A549 (cell line): ENCODE results near the gene KDM6B. TPM values are rescaled to one million over a fixed set of nuclear protein-coding genes. Genes with fewer than 3 reads are reported as not detected.

Source experiments
- ATAC-seq, 2 experiments: fragments of 200-7000 bp in 1 of 2; fragments of >200 bp in 1 of 2; cut with Nextera tagmentation in 1 of 2; cut with Tn5 transposase in 1 of 2; 3 replicates each; pipeline versions ENCODE4 v1.8.0 to v1.9.1; 2018 to 2020; ENCODE audit warnings: mild to moderate bottlenecking in 1 of 2, moderate library complexity in 1 of 2
- CTCF ChIA-PET: fragments of 300-600 bp; sonication (Branson Sonifier 250); formaldehyde crosslinking; extraction: SDS; loops from one replicate; lab custom pipeline; 2021; ENCODE audit warnings: antibody characterized with exemption, inconsistent platforms; lab: Yijun Ruan, JAX
- POLR2A ChIA-PET: fragments of 350-600 bp; formaldehyde crosslinking; extraction: SDS; loops from one replicate; lab custom pipeline; 2021; ENCODE audit warnings: antibody characterized with exemption, inconsistent platforms; lab: Yijun Ruan, JAX
- DNase-seq, 2 experiments: peaks; one replicate each; pipeline versions ENCODE4 v3.0.0 to v3.0.0-alpha.2; 2011 to 2016; ENCODE audit warnings: low read depth in 1 of 2, low spot score in 1 of 2
- FAIRE-seq: peaks from 2 replicates; lab custom pipeline; 2011; peaks lifted over from hg19 to GRCh38; lab: Jason Lieb, UNC
- H3K27ac ChIP-seq, 2 experiments: fragments of >200 bp; sonication (Bioruptor Twin); formaldehyde crosslinking; 3 replicates each; pipeline ENCODE4 v1.5.1; 2016 to 2017
- H3K4me1 ChIP-seq: fragments of >200 bp; sonication (Bioruptor Twin); formaldehyde crosslinking; 3 replicates; pipeline ENCODE4 v1.6.1; 2016
- H3K4me2 ChIP-seq: fragments of >200 bp; sonication (Bioruptor Twin); formaldehyde crosslinking; 3 replicates; pipeline ENCODE4 v1.6.1; 2016
- H3K4me3 ChIP-seq: fragments of >200 bp; sonication (Bioruptor Twin); formaldehyde crosslinking; 3 replicates; pipeline ENCODE4 v1.5.1; 2016
- H3K9me3 ChIP-seq: fragments of >200 bp; sonication (Bioruptor Twin); formaldehyde crosslinking; 3 replicates; pipeline ENCODE4 v1.6.1; 2016
- CBX8 ChIP-seq: fragments of 200-600 bp; sonication (generic); IDR thresholded peaks from 2 replicates; pipeline ENCODE4 v1.6.1; 2016
- ESRRA ChIP-seq: fragments of 150-350 bp; IDR thresholded peaks from 2 replicates; pipeline ENCODE4 v1.6.1; 2014; ENCODE audit warnings: mild to moderate bottlenecking, low read length, borderline replicate concordance
- FOXS1 ChIP-seq: fragments of 250-450 bp; sonication (Bioruptor Pico); IDR thresholded peaks from 2 replicates; pipeline ENCODE4 v1.5.0; 2020; ENCODE audit warnings: mild to moderate bottlenecking, moderate library complexity
- HEYL ChIP-seq: fragments of 250-450 bp; sonication (Bioruptor Pico); IDR thresholded peaks from 2 replicates; pipeline ENCODE4 v1.8.0; 2021; ENCODE audit warnings: mild to moderate bottlenecking, moderate library complexity
- HOXB5 ChIP-seq: fragments of 250-450 bp; sonication (Bioruptor Pico); IDR thresholded peaks from 2 replicates; pipeline ENCODE4 v1.5.0; 2020; ENCODE audit warnings: mild to moderate bottlenecking, moderate library complexity
- NFE2L2 ChIP-seq: fragments of 150-350 bp; conservative IDR thresholded peaks from 2 replicates; pipeline ENCODE4 v1.6.1; 2014; ENCODE audit warnings: low read length
- NR3C1 ChIP-seq: fragments of >200 bp; sonication (Bioruptor Twin); formaldehyde crosslinking; IDR thresholded peaks from 3 replicates; pipeline ENCODE4 v1.6.1; 2017
- POLR2AphosphoS2 ChIP-seq: conservative IDR thresholded peaks from 2 replicates; pipeline ENCODE4 v1.6.1; 2012; ENCODE audit warnings: low read length, improper control_type of control experiment, inconsistent platforms
- RARB ChIP-seq: fragments of 250-450 bp; sonication (Bioruptor Pico); IDR thresholded peaks from 2 replicates; pipeline ENCODE4 v1.8.0; 2021; ENCODE audit warnings: mild to moderate bottlenecking, moderate library complexity
- RFX5 ChIP-seq: fragments of 450-650 bp; IDR thresholded peaks from 2 replicates; pipeline ENCODE4 v1.7.1; 2014; ENCODE audit warnings: antibody characterized with exemption, mild to moderate bottlenecking, moderate library complexity
- RNF2 ChIP-seq: fragments of 200-600 bp; sonication (generic); IDR thresholded peaks from 2 replicates; pipeline ENCODE4 v1.6.1; 2016; ENCODE audit warnings: low read depth, mild to moderate bottlenecking, antibody characterized with exemption, moderate library complexity, borderline replicate concordance
- SMC3 ChIP-seq: fragments of >200 bp; sonication (Bioruptor Twin); formaldehyde crosslinking; IDR thresholded peaks from 3 replicates; pipeline ENCODE4 v1.6.1; 2018; ENCODE audit warnings: inconsistent platforms
- TP53 ChIP-seq: fragments of 250-450 bp; sonication (Bioruptor Pico); IDR thresholded peaks from 2 replicates; pipeline ENCODE4 v1.5.0; 2021; ENCODE audit warnings: mild to moderate bottlenecking, moderate library complexity
- ZC3H11A ChIP-seq: fragments of 450-650 bp; IDR thresholded peaks from 2 replicates; pipeline ENCODE4 v1.6.1; 2014; ENCODE audit warnings: antibody characterized with exemption, mild to moderate bottlenecking
- ZSCAN20 ChIP-seq: fragments of 250-450 bp; sonication (Bioruptor Pico); IDR thresholded peaks from 2 replicates; pipeline ENCODE4 v1.8.0; 2022; ENCODE audit warnings: mild to moderate bottlenecking, moderate library complexity
- WGBS: methylation state at CpG from one replicate; pipeline ENCODE4 v1.1.6; 2017; ENCODE audit errors: missing lambda C conversion rate; 5-methylcytosine and 5-hydroxymethylcytosine counted together
- polyA plus RNA-seq, 4 experiments: library from polyadenylated mRNA; depleted of rRNA in 3 of 4; stranded (reverse); fragments of >200 nt; fragmentation: RNase III in 1 of 4; extraction: RNeasy Plus Mini Kit Qiagen cat#74134 plus additional on column Dnase treatment in 1 of 4; gene quantifications; 2 replicates in 3 of 4; 3 replicates in 1 of 4; pipeline ENCODE4 v1.2.3, GENCODE V29; 2011 to 2017
- TF ChIP-seq, protein P1 (sequence below): fragments of >200 bp; sonication (Bioruptor Twin); formaldehyde crosslinking; IDR thresholded peaks from 3 replicates; pipeline ENCODE4 v1.6.1; 2016
- TF ChIP-seq, protein P2 (sequence below): IDR thresholded peaks from 2 replicates; pipeline ENCODE4 v1.6.1; 2012
- TF ChIP-seq, protein P3 (sequence below): fragments of 250-450 bp; sonication (Bioruptor Pico); IDR thresholded peaks from 2 replicates; pipeline ENCODE4 v1.5.0; 2021; ENCODE audit warnings: mild to moderate bottlenecking, moderate library complexity, borderline replicate concordance
- TF ChIP-seq, protein P4 (sequence below): IDR thresholded peaks from 2 replicates; pipeline ENCODE4 v1.6.1; 2012; ENCODE audit warnings: low read depth, borderline replicate concordance
- TF ChIP-seq, protein P5 (sequence below): fragments of >200 bp; sonication (Bioruptor Twin); formaldehyde crosslinking; IDR thresholded peaks from 3 replicates; pipeline ENCODE4 v1.5.1; 2016

The KDM6B gene
- polyA plus RNA-seq, 2 of the 4 experiments (the other 2 are of a cell fraction), result 1.3 to 8.8 TPM

DNA sequence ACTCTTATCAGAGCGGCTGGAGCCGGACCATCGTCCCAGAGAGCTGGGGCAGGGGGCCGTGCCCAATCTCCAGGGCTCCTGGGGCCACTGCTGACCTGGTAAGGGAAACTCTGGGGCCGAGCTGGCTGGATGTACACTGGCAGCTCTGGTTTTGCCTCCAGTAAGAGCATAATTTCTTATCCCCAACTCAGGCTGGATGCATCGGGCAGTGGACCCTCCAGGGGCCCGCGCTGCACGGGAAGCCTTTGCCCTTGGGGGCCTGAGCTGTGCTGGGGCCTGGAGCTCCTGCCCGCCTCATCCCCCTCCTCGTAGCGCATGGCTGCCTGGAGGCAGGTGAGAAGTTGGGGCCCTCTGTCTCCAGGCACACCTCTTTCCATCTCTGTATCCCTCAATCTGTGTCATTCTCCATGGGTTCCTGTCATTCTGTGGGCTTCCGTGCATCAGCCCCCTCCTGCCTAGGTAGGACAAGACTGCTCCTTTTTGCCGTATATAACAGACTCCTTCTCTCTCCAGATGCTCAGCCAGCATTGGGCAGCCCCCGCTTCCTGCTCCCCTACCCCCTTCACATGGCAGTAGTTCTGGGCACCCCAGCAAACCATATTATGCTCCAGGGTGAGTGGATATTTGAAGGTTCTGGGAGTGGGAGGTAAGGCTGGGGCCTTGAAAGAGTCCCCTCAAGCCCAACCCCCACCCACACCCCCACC is 11.5 kb downstream of the KDM6B start:
- POLR2A ChIA-PET, result interaction anchor here (0.6 to 5.7 kb wide), 8 partner anchors 8 to 328 kb away, joined by 3 to 65 read pairs (median 4); partner anchors contain the start of genes CYB5D1, KDM6B, NAA38 and TP53
- no peak for ATAC-seq
- Histone ChIP-seq H3K4me3 (peak overlapping the region; percentile 80), H3K4me2 (peak overlapping the region; percentile 91), H3K4me1 (peaks cover 18% of the 10 kb centered on the region), H3K27ac (peak overlapping the region; percentile 53 to 96; a peak in 4 of 6 replicates), H3K9me3 (no peaks in the 10 kb centered on the region)
- CTCF ChIA-PET, result interaction anchor here (0.7 to 25.1 kb wide), 15 partner anchors 11 to 214 kb away, joined by 3 to 677 read pairs (median 4); partner anchors contain the start of genes CYB5D1, KDM6B, NAA38 and WRAP53
- FAIRE-seq, result no peak
- TF ChIP-seq CBX8 (no peak), POLR2AphosphoS2 (0 out of 2 replicates have a peak, but pooled peaks have one; percentile 26), ZSCAN20 (CRISPR knock-in tag) (no peak)
- TF ChIP-seq, protein P1, sequence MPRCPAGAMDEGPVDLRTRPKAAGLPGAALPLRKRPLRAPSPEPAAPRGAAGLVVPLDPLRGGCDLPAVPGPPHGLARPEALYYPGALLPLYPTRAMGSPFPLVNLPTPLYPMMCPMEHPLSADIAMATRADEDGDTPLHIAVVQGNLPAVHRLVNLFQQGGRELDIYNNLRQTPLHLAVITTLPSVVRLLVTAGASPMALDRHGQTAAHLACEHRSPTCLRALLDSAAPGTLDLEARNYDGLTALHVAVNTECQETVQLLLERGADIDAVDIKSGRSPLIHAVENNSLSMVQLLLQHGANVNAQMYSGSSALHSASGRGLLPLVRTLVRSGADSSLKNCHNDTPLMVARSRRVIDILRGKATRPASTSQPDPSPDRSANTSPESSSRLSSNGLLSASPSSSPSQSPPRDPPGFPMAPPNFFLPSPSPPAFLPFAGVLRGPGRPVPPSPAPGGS, result no peak
- TF ChIP-seq, protein P2, sequence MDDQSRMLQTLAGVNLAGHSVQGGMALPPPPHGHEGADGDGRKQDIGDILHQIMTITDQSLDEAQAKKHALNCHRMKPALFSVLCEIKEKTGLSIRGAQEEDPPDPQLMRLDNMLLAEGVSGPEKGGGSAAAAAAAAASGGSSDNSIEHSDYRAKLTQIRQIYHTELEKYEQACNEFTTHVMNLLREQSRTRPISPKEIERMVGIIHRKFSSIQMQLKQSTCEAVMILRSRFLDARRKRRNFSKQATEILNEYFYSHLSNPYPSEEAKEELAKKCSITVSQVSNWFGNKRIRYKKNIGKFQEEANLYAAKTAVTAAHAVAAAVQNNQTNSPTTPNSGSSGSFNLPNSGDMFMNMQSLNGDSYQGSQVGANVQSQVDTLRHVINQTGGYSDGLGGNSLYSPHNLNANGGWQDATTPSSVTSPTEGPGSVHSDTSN, result no peak
- 79% methylated on average over 15 of the region's 15 CpGs for WGBS
- DNase-seq, result no peak

DNA sequence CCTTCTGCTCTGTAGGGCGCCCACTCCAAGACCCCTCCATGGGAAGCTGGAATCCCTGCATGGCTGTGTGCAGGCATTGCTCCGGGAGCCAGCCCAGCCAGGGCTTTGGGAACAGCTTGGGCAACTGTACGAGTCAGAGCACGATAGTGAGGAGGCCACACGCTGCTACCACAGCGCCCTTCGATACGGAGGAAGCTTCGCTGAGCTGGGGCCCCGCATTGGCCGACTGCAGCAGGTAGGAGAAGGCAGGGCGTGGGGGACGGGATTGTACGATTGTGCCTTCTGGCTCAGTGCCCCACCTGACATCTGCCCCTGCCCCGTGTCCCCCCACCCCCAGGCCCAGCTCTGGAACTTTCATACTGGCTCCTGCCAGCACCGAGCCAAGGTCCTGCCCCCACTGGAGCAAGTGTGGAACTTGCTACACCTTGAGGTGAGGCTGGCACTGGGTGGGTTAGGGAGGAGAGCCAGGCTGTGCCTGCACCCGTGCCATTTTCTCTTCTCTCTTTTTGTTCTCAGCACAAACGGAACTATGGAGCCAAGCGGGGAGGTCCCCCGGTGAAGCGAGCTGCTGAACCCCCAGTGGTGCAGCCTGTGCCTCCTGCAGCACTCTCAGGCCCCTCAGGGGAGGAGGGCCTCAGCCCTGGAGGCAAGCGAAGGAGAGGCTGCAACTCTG is 12.2 kb downstream of the KDM6B start:
- no peak for ATAC-seq
- no peak for DNase-seq
- no peaks in the 10 kb centered on the region for H3K9me3 ChIP-seq
- no peak for FAIRE-seq
- CTCF ChIA-PET, result interaction anchor here (0.9 to 25.1 kb wide), 6 partner anchors 10 to 195 kb away, joined by 3 to 677 read pairs (median 18); partner anchors contain the start of genes CYB5D1, KDM6B and NAA38
- peaks cover 12% of the 10 kb centered on the region for H3K4me1 ChIP-seq
- WGBS, result 91% methylated on average over 19 of the region's 22 CpGs
- H3K4me2 ChIP-seq, result no peak overlapping the region
- H3K4me3 ChIP-seq, result no peak overlapping the region
- H3K27ac ChIP-seq, result no peak overlapping the region
- no peak for TF ChIP-seq FOXS1 (CRISPR knock-in tag)
- TF ChIP-seq RARB (CRISPR knock-in tag), result no peak
- 0 out of 2 replicates have a peak, but pooled peaks have one; percentile 10 for TF ChIP-seq POLR2AphosphoS2
- TF ChIP-seq, all 56 proteins: peak for 1
- POLR2A ChIA-PET, result interaction anchor here (1.3 kb wide), 1 partner anchor 9 kb away, joined by 3 read pairs; no protein-coding TSS in a partner anchor

DNA sequence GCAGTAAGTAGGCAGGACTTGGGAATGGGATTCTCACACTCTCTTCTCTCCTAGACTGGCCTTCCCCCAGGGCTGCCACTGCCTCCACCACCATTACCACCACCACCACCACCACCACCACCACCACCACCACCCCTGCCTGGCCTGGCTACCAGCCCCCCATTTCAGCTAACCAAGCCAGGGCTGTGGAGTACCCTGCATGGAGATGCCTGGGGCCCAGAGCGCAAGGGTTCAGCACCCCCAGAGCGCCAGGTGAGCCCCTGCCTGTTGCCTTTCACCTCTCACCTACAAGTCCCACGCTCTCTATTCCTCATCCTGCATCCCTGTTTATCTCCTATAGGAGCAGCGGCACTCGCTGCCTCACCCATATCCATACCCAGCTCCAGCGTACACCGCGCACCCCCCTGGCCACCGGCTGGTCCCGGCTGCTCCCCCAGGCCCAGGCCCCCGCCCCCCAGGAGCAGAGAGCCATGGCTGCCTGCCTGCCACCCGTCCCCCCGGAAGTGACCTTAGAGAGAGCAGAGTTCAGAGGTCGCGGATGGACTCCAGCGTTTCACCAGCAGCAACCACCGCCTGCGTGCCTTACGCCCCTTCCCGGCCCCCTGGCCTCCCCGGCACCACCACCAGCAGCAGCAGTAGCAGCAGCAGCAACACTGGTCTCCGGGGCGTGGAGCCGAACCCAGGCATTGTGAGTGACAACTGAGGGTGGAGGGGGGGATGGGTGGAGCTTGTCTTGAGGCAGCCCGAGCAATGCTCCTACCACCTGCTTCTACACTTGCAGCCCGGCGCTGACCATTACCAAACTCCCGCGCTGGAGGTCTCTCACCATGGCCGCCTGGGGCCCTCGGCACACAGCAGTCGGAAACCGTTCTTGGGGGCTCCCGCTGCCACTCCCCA is 13.0 kb downstream of the KDM6B start:
- TF ChIP-seq RNF2 (no peak), ESRRA (no peak), NR3C1 (no peak), RFX5 (no peak), ZC3H11A (no peak), SMC3 (no peak), TP53 (CRISPR knock-in tag) (no peak), HOXB5 (CRISPR knock-in tag) (no peak), NFE2L2 (no peak), HEYL (CRISPR knock-in tag) (no peak)
- TF ChIP-seq, protein P3, sequence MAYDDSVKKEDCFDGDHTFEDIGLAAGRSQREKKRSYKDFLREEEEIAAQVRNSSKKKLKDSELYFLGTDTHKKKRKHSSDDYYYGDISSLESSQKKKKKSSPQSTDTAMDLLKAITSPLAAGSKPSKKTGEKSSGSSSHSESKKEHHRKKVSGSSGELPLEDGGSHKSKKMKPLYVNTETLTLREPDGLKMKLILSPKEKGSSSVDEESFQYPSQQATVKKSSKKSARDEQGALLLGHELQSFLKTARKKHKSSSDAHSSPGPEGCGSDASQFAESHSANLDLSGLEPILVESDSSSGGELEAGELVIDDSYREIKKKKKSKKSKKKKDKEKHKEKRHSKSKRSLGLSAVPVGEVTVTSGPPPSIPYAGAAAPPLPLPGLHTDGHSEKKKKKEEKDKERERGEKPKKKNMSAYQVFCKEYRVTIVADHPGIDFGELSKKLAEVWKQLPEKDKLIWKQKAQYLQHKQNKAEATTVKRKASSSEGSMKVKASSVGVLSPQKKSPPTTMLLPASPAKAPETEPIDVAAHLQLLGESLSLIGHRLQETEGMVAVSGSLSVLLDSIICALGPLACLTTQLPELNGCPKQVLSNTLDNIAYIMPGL (CRISPR knock-in tag), result no peak
- TF ChIP-seq, protein P4, sequence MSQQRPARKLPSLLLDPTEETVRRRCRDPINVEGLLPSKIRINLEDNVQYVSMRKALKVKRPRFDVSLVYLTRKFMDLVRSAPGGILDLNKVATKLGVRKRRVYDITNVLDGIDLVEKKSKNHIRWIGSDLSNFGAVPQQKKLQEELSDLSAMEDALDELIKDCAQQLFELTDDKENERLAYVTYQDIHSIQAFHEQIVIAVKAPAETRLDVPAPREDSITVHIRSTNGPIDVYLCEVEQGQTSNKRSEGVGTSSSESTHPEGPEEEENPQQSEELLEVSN, result no peak
- TF ChIP-seq, protein P1, result no peak
- TF ChIP-seq, protein P5, sequence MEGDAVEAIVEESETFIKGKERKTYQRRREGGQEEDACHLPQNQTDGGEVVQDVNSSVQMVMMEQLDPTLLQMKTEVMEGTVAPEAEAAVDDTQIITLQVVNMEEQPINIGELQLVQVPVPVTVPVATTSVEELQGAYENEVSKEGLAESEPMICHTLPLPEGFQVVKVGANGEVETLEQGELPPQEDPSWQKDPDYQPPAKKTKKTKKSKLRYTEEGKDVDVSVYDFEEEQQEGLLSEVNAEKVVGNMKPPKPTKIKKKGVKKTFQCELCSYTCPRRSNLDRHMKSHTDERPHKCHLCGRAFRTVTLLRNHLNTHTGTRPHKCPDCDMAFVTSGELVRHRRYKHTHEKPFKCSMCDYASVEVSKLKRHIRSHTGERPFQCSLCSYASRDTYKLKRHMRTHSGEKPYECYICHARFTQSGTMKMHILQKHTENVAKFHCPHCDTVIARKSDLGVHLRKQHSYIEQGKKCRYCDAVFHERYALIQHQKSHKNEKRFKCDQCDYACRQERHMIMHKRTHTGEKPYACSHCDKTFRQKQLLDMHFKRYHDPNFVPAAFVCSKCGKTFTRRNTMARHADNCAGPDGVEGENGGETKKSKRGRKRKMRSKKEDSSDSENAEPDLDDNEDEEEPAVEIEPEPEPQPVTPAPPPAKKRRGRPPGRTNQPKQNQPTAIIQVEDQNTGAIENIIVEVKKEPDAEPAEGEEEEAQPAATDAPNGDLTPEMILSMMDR, result no peak
- FAIRE-seq (no peak), DNase-seq (no peak), ATAC-seq (no peak)
- ChIA-PET CTCF (interaction anchor here (0.7 to 25.1 kb wide), 5 partner anchors 10 to 143 kb away, joined by 3 to 677 read pairs (median 29); partner anchors contain the start of genes CYB5D1, KDM6B and NAA38), POLR2A (no interaction called here)
- no peak overlapping the region for H3K27ac ChIP-seq
- 91% methylated on average over 33 of the region's 34 CpGs for WGBS
- peaks cover 15% of the 10 kb centered on the region; the same call in 2 of the 3 replicates for H3K4me1 ChIP-seq
- H3K9me3 ChIP-seq, result no peaks in the 10 kb centered on the region
- no peak overlapping the region for H3K4me3 ChIP-seq
- no peak overlapping the region for H3K4me2 ChIP-seq
